ENCODE measurements around the gene ACTN4.

Gene ACTN4

DNA sequence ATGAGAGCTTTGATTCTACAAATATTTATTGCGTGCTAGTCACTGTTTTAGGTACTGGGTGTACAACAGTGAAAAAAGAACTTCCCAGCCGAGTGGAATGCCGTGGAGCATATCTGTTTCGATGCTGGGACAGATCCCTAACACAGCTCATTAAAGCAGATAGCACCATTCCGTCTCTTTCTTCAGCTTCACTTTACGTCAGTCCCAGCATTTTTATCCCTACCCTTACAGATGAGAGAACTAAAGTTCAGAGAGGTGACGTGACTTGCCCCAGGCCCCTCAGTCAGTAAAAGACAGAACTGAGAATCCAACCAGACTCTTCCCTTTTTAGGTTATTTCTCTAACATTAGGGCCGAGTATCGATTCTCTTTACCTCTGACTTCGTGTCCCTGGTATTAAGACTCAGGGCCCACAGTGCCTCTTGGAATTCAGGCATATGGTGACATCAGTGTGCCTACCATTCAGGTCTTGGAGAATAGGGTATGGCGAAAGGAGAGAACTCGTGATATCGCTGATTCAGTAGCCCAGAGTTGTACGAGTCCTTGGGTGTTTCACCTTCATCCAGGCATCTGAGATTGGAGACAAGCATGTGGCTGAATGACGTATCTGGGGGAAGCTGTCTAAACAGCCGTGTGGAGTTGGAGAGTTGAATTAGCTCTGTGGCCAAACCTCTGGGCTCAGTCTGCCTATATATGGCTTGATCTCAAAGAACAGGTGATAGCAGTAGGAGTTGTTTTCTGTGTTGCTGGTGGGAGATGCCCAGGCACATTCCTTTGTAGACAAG lies 27.1 kb downstream of the ACTN4 start:
- ATAC-seq (ENCODE audit: insufficient read depth, low read depth) (no peak), DNase-seq (no peak)
- Histone ChIP-seq H3K27me3 (ENCODE audit: insufficient read depth, low read length, poor library complexity) (no peaks in the 10 kb centered on the region), H3K27ac (ENCODE audit: low read length) (no peak overlapping the region), H3K9ac (ENCODE audit: low read depth, low read length) (no peak overlapping the region), H3K4me1 (ENCODE audit: insufficient read depth, low read length) (peaks cover 4% of the 10 kb centered on the region; the same call in 1 of the 2 replicates), H3K4me2 (ENCODE audit: insufficient read depth, low read length) (no peak overlapping the region), H3K79me2 (ENCODE audit: insufficient read depth, low read length) (peaks cover 89% of the 10 kb centered on the region), H3K9me3 (ENCODE audit: insufficient read depth, low read length, severe bottlenecking) (no peaks in the 10 kb centered on the region), H3K4me3 (ENCODE audit: low read depth in 1 of 2, low read length in 2 of 2) (no peak overlapping the region), H4K20me1 (ENCODE audit: insufficient read depth, low read length) (peaks cover 82% of the 10 kb centered on the region), H3K36me3 (ENCODE audit: insufficient read depth, low read length) (peaks cover 16% of the 10 kb centered on the region; the same call in 1 of the 2 replicates), H2AFZ (ENCODE audit: low read depth, low read length) (no peak overlapping the region)
- no peak for TF ChIP-seq EZH2 (IDR thresholded peaks at IDR 0.05; ENCODE audit: borderline replicate concordance, low read depth, low read length, severe bottlenecking)

DNA sequence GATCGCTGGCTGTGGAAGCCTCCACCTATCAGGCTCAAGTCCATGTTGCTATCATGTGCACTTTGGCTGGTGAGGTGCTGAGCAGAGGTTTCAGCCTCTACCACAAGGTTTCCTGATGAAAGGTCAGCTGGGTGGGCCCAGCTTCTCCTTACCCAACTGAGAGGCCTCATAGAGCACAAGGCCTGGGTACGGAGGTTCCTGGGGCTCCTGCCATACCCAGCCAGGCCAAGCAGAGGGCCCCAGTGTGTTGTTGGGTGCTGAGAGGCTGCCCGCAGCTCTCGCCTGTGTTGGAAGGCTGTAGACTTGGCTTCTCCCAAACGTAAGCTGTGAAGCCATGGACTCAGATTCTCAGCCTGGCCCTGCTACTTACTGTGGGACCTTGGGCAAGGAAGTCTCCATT lies 28.2 kb downstream of the ACTN4 start:
- Histone ChIP-seq H4K20me1 (ENCODE audit: insufficient read depth, low read length) (peaks cover 82% of the 10 kb centered on the region), H2AFZ (ENCODE audit: low read depth, low read length) (no peak overlapping the region), H3K4me1 (ENCODE audit: insufficient read depth, low read length) (peaks cover 14% of the 10 kb centered on the region), H3K36me3 (ENCODE audit: insufficient read depth, low read length) (peaks cover 16% of the 10 kb centered on the region; the same call in 1 of the 2 replicates), H3K9ac (ENCODE audit: low read depth, low read length) (no peak overlapping the region), H3K9me3 (ENCODE audit: insufficient read depth, low read length, severe bottlenecking) (no peaks in the 10 kb centered on the region), H3K27me3 (ENCODE audit: insufficient read depth, low read length, poor library complexity) (no peaks in the 10 kb centered on the region), H3K4me3 (ENCODE audit: low read depth in 1 of 2, low read length in 2 of 2) (no peak overlapping the region), H3K4me2 (ENCODE audit: insufficient read depth, low read length) (no peak overlapping the region), H3K79me2 (ENCODE audit: insufficient read depth, low read length) (peaks cover 89% of the 10 kb centered on the region), H3K27ac (ENCODE audit: low read length) (no peak overlapping the region)
- TF ChIP-seq, protein P1, sequence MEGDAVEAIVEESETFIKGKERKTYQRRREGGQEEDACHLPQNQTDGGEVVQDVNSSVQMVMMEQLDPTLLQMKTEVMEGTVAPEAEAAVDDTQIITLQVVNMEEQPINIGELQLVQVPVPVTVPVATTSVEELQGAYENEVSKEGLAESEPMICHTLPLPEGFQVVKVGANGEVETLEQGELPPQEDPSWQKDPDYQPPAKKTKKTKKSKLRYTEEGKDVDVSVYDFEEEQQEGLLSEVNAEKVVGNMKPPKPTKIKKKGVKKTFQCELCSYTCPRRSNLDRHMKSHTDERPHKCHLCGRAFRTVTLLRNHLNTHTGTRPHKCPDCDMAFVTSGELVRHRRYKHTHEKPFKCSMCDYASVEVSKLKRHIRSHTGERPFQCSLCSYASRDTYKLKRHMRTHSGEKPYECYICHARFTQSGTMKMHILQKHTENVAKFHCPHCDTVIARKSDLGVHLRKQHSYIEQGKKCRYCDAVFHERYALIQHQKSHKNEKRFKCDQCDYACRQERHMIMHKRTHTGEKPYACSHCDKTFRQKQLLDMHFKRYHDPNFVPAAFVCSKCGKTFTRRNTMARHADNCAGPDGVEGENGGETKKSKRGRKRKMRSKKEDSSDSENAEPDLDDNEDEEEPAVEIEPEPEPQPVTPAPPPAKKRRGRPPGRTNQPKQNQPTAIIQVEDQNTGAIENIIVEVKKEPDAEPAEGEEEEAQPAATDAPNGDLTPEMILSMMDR (IDR thresholded peaks at IDR 0.05; ENCODE audit: borderline replicate concordance, extremely low read depth, low read length, poor library complexity, severe bottlenecking) = no peak
- no peak for TF ChIP-seq EZH2 (IDR thresholded peaks at IDR 0.05; ENCODE audit: borderline replicate concordance, low read depth, low read length, severe bottlenecking)
- DNase-seq (no peak), ATAC-seq (ENCODE audit: insufficient read depth, low read depth) (no peak)

DNA sequence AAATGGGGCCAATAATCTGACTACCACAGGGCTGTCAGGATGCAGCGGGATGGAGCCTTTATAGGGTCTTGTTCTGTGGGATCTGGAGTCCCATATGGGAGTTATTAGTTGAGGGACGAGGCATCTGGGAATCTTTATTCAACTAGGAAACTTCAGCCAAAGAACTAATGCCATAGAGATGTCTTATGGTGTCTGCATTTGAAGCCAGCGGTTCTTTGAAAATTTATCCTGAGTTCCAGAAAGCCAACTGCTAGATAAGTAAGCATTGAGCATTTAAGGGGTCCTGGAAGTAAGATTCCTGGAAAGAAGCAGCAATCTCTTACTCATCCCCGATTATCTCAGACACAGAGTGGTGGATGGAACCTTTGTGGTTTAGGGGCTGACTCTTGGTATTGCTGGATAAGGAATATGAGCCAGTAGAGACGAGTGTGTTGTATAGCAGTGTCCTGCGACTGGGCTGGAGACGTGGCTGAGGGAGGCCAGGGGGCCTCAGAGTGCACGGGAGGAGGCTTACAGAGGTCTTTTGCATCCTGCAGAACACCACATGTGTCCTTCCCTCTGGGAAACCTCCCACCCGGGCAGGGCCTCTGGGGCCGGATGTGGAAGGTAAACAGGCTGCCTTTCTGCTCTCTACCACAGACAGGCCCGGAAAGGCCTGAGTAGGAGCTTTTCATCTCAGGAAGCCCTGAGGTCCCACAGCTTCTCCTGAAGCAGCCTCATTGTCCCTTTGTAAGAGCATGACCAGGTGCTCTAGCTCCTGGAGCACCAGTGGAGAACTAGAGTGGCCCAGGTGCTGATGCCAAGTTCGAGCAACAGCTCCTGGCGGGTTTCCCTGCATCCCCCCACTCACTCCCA lies 28.8 kb downstream of the ACTN4 start:
- Histone ChIP-seq H3K4me2 (ENCODE audit: insufficient read depth, low read length) (no peak overlapping the region), H3K36me3 (ENCODE audit: insufficient read depth, low read length) (peaks cover 16% of the 10 kb centered on the region; the same call in 1 of the 2 replicates), H3K4me3 (ENCODE audit: low read depth in 1 of 2, low read length in 2 of 2) (no peak overlapping the region), H4K20me1 (ENCODE audit: insufficient read depth, low read length) (peaks cover 79% of the 10 kb centered on the region), H3K27me3 (ENCODE audit: insufficient read depth, low read length, poor library complexity) (no peaks in the 10 kb centered on the region), H3K79me2 (ENCODE audit: insufficient read depth, low read length) (peaks cover 86% of the 10 kb centered on the region), H3K9ac (ENCODE audit: low read depth, low read length) (no peak overlapping the region), H3K9me3 (ENCODE audit: insufficient read depth, low read length, severe bottlenecking) (no peaks in the 10 kb centered on the region), H3K27ac (ENCODE audit: low read length) (no peak overlapping the region), H2AFZ (ENCODE audit: low read depth, low read length) (no peak overlapping the region), H3K4me1 (ENCODE audit: insufficient read depth, low read length) (peaks cover 20% of the 10 kb centered on the region)
- ATAC-seq (ENCODE audit: insufficient read depth, low read depth) (no peak), DNase-seq (no peak)
- no peak for TF ChIP-seq EZH2 (IDR thresholded peaks at IDR 0.05; ENCODE audit: borderline replicate concordance, low read depth, low read length, severe bottlenecking)
- TF ChIP-seq, protein P1 (IDR thresholded peaks at IDR 0.05; ENCODE audit: borderline replicate concordance, extremely low read depth, low read length, poor library complexity, severe bottlenecking) = no peak

Data from DND-41 (cell line).